ENCODE measurements around the gene HNRNPF. TPM values are rescaled to one million over a fixed set of nuclear protein-coding genes. Genes with fewer than 3 reads are reported as not detected.

HNRNPF gene
- total RNA-seq, 1 donor from 2014 or later: 101 TPM

GRCh38 chr10:43336061-43336460 is 72.9 kb downstream of the HNRNPF start:
- no peak for TF ChIP-seq CTCF (IDR thresholded peaks at IDR 0.05)
- H3K4me3 ChIP-seq: no peak overlapping the region
- no peak overlapping the region for H3K27ac ChIP-seq
- intact Hi-C loops (cut with DNase I): no loop called here
- no peaks in the 10 kb centered on the region for H3K9me3 ChIP-seq
- H3K36me3 ChIP-seq: no peaks in the 10 kb centered on the region
- no peaks in the 10 kb centered on the region for H3K4me1 ChIP-seq
- DNase-seq (ENCODE audit: low spot score in 2 of 2): no peak
- H3K27me3 ChIP-seq: no peaks in the 10 kb centered on the region

Other genes starting within 250 kb of the HNRNPF start
- not detected for gene RASGEF1A, start 142.1 kb downstream of the HNRNPF start, total RNA-seq
- gene FXYD4, start 37.5 kb downstream of the HNRNPF start, total RNA-seq: not detected
- gene ZNF487, start 27.9 kb upstream of the HNRNPF start, total RNA-seq: 3.9 TPM
- gene ZNF239, start 165.4 kb upstream of the HNRNPF start, total RNA-seq: 7.1 TPM
- gene ZNF485, start 197.3 kb upstream of the HNRNPF start, total RNA-seq: 0.43 TPM
- gene ZNF32, start 239.7 kb upstream of the HNRNPF start, total RNA-seq: 10.9 TPM

All from ascending aorta (tissue), 2 donors.